ENCODE data around the gene KRT77. TPM values are rescaled to one million over a fixed set of nuclear protein-coding genes. Genes with fewer than 3 reads are reported as not detected.

KRT77 gene
- total RNA-seq, 2 donors from 2014 or later: not detected

GRCh38 chr12:52658196-52658595, 45.1 kb downstream of the KRT77 start:
- no peak for DNase-seq
- intact Hi-C loops (cut with DNase I): no loop called here
- no peaks in the 10 kb centered on the region for H3K9me3 ChIP-seq
- TF ChIP-seq CTCF (IDR thresholded peaks at IDR 0.05): no peak
- H3K27me3 ChIP-seq: no peaks in the 10 kb centered on the region
- H3K4me3 ChIP-seq: no peak overlapping the region
- H3K27ac ChIP-seq: no peak overlapping the region
- no peak overlapping the region for H3K9ac ChIP-seq (ENCODE audit: low read depth in 2 of 2, low read length in 2 of 2)
- H3K36me3 ChIP-seq: no peaks in the 10 kb centered on the region
- no peaks in the 10 kb centered on the region for H3K4me1 ChIP-seq

- no peak for TF ChIP-seq CTCF (IDR thresholded peaks at IDR 0.05)
- no peak overlapping the region for H3K27ac ChIP-seq
- DNase-seq: no peak
These were observed 45.9 kb downstream of the KRT77 start for GRCh38 chr12:52657250-52657902.

GRCh38 chr12:52656616-52657015, 46.7 kb downstream of the KRT77 start:
- no peaks in the 10 kb centered on the region for H3K36me3 ChIP-seq
- H3K27ac ChIP-seq: no peak overlapping the region
- H3K9ac ChIP-seq (ENCODE audit: low read depth in 2 of 2, low read length in 2 of 2): no peak overlapping the region
- no peak overlapping the region for H3K4me3 ChIP-seq
- H3K27me3 ChIP-seq: no peaks in the 10 kb centered on the region
- TF ChIP-seq CTCF (IDR thresholded peaks at IDR 0.05): no peak
- no peaks in the 10 kb centered on the region for H3K9me3 ChIP-seq
- H3K4me1 ChIP-seq: no peaks in the 10 kb centered on the region
- intact Hi-C loops (cut with DNase I): no loop called here
- no peak for DNase-seq

More at GRCh38 chr12:52657250-52657902, 45.9 kb downstream of the KRT77 start:
- Histone ChIP-seq H3K4me1 (no peaks in the 10 kb centered on the region), H3K9ac (ENCODE audit: low read depth in 2 of 2, low read length in 2 of 2) (no peak overlapping the region), H3K36me3 (no peaks in the 10 kb centered on the region), H3K27me3 (no peaks in the 10 kb centered on the region), H3K4me3 (no peak overlapping the region), H3K9me3 (no peaks in the 10 kb centered on the region)
- intact Hi-C loops (cut with DNase I): no loop called here

GRCh38 chr12:52655720-52656124, 47.6 kb downstream of the KRT77 start:
- no peak for TF ChIP-seq CTCF (IDR thresholded peaks at IDR 0.05)
- no peak overlapping the region for H3K27ac ChIP-seq
- H3K36me3 ChIP-seq: no peaks in the 10 kb centered on the region
- no peak for DNase-seq
- no peak overlapping the region for H3K9ac ChIP-seq (ENCODE audit: low read depth in 2 of 2, low read length in 2 of 2)
- no peaks in the 10 kb centered on the region for H3K27me3 ChIP-seq
- no peaks in the 10 kb centered on the region for H3K9me3 ChIP-seq
- intact Hi-C loops (cut with DNase I): no loop called here
- H3K4me1 ChIP-seq: no peaks in the 10 kb centered on the region
- no peak overlapping the region for H3K4me3 ChIP-seq

GRCh38 chr12:52655251-52655650, 48.1 kb downstream of the KRT77 start:
- Histone ChIP-seq H3K4me3 (no peak overlapping the region), H3K9me3 (no peaks in the 10 kb centered on the region), H3K27me3 (no peaks in the 10 kb centered on the region), H3K27ac (no peak overlapping the region), H3K9ac (ENCODE audit: low read depth in 2 of 2, low read length in 2 of 2) (no peak overlapping the region), H3K36me3 (no peaks in the 10 kb centered on the region), H3K4me1 (peaks cover 3% of the 10 kb centered on the region)
- no peak for DNase-seq
- intact Hi-C loops (cut with DNase I): no loop called here
- no peak for TF ChIP-seq CTCF (IDR thresholded peaks at IDR 0.05)
